HG02840 (cell line): ENCODE measurements around the gene DENND1A.

Experiments
- ATAC-seq: cut with Tn5 transposase; IDR thresholded peaks from one replicate; pipeline ENCODE4 v1.9.1; 2021; ENCODE audit warnings: mild to moderate bottlenecking, moderate library complexity, moderate number of reproducible peaks; ENCODE audit not compliant: unreplicated experiment, low FRiP score

The DENND1A gene

GRCh38 chr9:123354806-123355508 lies 575.0 kb downstream of the DENND1A start:
- no peak for ATAC-seq

DNA sequence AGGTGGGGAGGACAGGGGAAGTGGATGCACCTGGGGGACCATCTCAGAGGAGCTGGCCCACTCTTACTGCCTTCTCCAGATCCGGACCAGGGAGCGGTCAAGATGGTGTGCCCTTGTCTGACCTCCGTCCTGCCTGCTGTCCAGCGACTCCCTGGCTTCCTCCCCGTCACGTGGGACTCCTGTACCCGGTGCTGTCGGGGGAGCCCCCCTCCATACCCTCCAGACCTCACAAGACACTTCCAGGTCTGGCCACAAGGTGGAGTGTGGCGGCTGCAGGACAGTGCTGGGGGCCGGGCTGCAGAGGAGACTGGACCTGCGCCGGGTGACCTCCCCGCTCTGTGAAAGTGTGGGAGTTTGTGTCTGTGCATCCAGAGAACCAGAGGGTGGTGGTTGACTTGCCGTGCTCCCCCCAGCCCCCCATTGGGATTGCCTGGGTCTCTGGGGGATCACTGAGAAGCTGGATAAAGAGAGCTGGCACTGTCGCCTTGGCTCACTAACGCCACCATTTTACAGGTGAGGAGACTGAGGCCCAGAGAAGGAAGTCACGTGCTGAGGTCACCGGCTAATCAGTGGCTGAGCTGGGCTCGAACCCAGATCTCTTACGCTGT lies 575.8 kb downstream of the DENND1A start:
- ATAC-seq, result peak; percentile 62

DNA sequence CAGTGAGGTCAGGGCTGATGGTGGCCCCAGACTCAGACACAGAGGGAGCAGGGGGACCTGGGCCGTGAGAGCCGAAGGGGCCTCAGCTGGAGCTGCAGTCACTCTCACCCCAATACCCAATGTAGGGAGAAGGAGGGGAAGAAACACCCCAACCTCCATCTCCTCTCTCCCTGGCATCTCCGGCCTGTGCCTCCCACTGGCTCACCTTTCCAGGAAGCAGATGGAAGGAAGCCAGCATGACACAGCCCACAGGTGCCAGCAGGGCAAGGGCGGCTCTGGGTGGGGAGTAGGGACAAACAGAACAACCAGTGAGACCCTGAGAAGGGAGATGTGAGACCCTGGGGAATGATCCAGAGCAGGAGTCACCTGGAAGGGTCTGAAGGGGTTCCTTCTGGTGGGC lies 576.9 kb downstream of the DENND1A start:
- no peak for ATAC-seq

GRCh38 chr9:123350590-123351310 lies 579.2 kb downstream of the DENND1A start:
- no peak for ATAC-seq

DNA sequence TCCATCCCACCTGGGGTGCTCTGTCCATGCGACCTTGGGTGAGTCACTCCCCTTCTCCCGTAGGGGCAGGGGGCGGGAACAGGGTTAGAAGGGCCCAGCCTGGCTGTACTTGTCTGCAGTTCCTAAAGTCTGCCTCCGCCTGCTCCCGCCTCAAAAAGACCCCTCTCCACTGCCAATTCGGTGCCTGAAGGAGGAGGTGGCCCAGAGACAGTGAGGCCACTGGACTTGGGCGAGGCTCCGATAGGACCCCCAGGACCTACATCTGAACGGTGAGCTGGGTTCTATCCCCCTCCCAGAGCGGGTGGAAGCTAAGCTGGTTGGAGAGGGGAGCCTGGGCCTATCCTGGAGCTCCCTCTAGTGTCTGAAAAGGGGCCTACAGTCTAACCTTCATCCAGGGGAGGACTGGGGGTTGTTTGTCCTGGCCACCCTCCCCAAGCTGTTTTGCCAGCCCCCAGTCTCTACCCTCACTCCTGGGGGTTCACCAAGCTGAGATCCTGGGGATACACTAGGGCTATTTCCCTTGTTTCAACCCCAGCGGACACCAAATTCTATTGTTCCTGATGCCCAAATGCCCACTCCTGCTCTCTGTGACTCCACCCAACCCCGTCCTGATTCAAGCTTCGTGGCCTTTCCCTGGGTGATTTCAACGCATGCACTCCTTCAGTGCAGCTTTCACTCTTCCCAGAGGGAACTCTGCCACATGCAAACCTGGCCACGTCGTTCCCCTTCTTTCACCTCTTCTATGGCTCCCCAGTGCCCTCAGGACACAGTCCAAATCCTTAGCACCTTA lies 580.0 kb downstream of the DENND1A start:
- ATAC-seq, result no peak

DNA sequence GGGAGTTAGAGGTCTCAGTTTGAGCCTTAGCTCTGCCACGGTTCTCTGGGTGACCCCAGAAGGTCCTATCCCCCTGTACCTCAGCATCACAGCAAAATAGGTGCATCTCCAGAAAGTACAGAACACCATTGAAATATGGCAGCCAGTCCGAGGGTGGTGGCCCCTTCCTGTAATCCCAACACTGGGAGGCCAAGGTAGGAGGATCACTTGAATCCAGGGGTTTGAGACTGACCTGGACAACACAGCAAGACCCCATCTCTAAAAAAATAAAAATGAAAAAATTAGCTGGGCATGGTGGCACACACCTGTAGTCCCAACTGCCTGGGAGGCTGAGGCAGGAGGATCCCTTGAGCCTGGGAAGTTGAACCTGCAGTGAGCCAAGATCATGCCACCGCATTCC lies 580.9 kb downstream of the DENND1A start:
- no peak for ATAC-seq

- ATAC-seq, result no peak
Observed at GRCh38 chr9:123348317-123348992, 581.5 kb downstream of the DENND1A start.

DNA sequence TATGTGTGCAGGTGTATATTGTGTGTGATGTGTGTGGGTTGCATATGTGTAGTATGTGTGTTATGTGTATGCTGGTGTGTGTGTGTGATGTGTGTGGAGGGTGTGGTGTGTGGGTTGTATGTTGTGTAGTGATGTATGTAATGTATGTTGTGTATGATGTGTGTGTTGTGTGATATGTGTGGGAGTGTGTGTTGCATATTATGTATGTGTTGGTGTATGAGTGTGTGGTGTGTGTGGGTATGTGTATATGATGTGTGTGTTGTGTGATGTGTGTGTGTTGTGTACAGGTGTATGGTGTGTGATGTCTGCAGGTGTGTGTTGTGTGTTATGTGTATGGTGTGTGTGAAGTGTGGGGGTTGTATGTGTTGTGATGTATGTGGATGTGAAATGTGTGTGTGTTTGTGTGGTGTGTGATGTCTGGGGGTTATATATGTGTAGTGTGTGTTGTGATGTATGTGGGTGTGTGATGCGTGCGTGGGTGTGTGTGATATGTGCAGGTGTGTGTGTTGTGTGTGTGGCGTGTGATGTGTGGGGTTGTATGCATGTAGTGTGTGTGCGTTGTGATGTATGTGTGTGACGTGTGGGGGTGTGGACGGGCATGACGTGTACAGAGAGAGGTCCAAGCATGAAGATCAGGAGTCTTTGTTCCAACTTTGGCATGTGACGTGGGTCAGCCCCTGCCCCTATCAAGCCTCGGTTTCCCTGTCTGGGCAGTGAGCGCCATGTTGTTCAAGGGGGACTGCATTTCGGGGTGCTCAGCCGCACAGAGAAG lies 582.5 kb downstream of the DENND1A start:
- ATAC-seq, result no peak

GRCh38 chr9:123346826-123347225 lies 583.1 kb downstream of the DENND1A start:
- ATAC-seq, result no peak

GRCh38 chr9:123346026-123346425 lies 583.9 kb downstream of the DENND1A start:
- ATAC-seq, result no peak

DNA sequence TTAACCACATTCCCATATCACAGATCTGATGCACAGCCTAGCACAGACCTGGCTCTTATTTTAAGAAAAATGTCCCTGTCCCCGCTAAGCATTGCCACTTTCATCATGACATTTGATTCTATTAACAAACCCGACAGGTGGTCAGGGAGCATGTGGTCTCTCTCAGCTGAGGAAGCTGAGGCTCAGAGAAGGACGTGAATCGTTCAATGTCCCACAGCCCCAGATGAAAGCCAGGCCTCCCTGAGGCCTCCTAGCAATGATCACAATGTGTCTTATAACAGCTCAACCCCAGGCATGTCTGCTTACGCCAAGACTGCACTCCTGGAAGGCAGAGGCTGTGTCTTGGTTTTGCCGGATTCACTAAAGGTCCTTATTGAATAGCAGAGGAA lies 584.4 kb downstream of the DENND1A start:
- ATAC-seq, result no peak

GRCh38 chr9:123344192-123344949 lies 585.6 kb downstream of the DENND1A start:
- no peak for ATAC-seq

DNA sequence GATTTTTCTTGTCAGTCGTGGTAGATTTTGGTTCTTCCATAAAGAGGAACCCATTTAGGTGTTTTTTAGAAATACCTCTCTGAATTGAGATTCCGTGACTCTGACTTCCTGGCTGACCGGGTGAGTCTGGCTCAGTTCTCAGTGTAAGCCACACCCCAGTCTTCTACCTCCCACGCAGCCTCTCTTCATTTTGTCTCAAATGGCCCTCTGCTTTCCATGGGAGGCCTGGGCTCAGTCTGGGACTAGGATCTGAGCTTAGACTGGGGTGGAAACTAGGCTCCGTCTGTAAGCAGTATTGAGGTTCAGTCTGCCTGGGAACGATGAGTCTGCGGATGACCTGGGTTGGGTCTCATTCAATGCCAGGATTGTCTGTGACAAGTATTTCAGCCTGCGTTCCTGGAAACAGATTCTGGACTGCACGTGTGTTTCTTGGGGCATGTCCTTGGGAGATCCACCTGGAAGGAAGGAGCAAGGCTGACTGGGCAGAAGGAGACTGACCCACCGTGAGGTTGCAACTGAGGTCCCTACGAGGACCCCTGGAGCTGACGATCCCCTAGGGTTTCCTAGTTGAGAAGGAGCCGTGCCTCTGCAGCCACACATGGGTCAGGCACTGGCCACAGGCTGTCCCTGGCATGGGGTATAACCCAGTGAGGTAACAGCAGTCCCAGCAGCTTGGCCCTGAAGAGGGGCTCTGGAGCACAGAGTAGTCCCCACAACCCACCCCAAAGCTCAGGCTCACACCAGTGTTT lies 586.3 kb downstream of the DENND1A start:
- no peak for ATAC-seq

- no peak for ATAC-seq
Observed at GRCh38 chr9:123342247-123342646, 587.7 kb downstream of the DENND1A start.

GRCh38 chr9:123341816-123342215 lies 588.1 kb downstream of the DENND1A start:
- ATAC-seq, result no peak

GRCh38 chr9:123339666-123340510 lies 590.0 kb downstream of the DENND1A start:
- ATAC-seq, result peak; percentile 46
